Activated naive CD4-positive, alpha-beta T cell treated with anti-CD3 and anti-CD28 coated beads for 36 hours (primary cell): ENCODE results near the gene TXN. TPM values are rescaled to one million over a fixed set of nuclear protein-coding genes. Genes with fewer than 3 reads are reported as not detected.

ENCODE experiments used
- CTCF ChIA-PET: fragments of 350-600 bp; sonication (Branson Sonifier 250); formaldehyde crosslinking; loops from one replicate; lab custom pipeline; 2021; ENCODE audit warnings: antibody characterized with exemption; lab: Charles Lee
- DNase-seq: peaks from one replicate; pipeline ENCODE4 v3.0.0-alpha.2; 2020
- H3K27ac Mint-ChIP-seq: one replicate; pipeline ENCODE4 v1.8.0; 2021; ENCODE audit warnings: mild to moderate bottlenecking, mixed read lengths
- H3K27me3 Mint-ChIP-seq: one replicate; pipeline ENCODE4 v1.8.0; 2021; ENCODE audit warnings: low read depth, mixed read lengths
- H3K36me3 Mint-ChIP-seq: one replicate; pipeline ENCODE4 v1.8.0; 2021; ENCODE audit warnings: low read depth, mixed read lengths
- H3K4me1 Mint-ChIP-seq: one replicate; pipeline ENCODE4 v1.8.0; 2021; ENCODE audit warnings: low read depth, mixed read lengths
- H3K4me3 Mint-ChIP-seq: one replicate; pipeline ENCODE4 v1.8.0; 2021; ENCODE audit warnings: mild to moderate bottlenecking, moderate library complexity, mixed read lengths
- H3K9me3 Mint-ChIP-seq: one replicate; pipeline ENCODE4 v1.8.0; 2021; ENCODE audit warnings: mixed read lengths
- intact Hi-C: fragments of 100-400 bp; cut with micrococcal nuclease; formaldehyde crosslinking; loops from one replicate; pipeline ENCODE4 v1.15.1; 2023
- total RNA-seq, 2 experiments: library from RNA; stranded (reverse); gene quantifications; one replicate each; pipeline ENCODE4 v1.2.3, GENCODE V29; 2021

Gene TXN
- total RNA-seq, result 100 to 1,000 TPM; 460 to 475 TPM

DNA sequence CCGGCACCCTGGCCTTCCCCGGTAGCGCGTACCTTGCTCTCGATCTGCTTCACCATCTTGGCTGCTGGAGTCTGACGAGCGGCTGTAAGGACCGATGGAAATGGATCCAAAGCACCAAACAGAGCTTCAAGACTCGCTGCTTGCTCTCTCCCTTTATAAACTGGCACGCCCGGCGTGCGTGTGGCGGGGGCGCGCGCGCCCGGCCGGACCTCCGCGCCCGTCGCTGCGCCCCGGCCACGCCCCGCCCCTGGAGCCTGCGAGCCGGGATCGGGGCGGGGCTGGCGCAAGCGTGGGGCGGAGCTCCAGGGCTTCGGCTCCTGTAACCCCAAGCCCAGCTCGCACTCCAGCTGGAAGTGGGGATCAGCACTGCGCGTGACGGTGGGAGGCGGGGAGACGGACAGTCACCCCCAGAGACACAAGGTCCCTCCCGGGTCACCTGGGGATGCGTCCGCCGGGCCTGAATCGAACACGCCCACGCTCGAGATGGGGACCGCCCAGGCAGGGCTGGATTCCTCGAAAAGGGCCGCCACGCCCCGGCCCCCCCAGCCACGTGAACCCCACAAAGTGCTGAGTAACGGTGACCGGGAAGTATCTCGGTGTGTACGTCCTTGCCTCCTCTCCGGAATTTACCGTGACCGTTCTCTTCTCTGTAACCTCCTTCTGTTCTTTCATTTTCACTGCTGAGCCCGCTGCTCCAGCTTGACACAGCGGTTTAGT is at the start of gene TXN:
Gene TXN (minus strand): TSS at position 128 of the 717 bp plus-strand sequence. CDS start 72 bp downstream, at position 56.
- intact Hi-C loops, result loop anchor here (1.0 to 10.0 kb wide), 12 partner anchors 66 to 1658 kb away; partner anchors contain the start of genes CTNNAL1, DNAJC25 and ZNF483
- DNase-seq, result peak; percentile 94
- Mint-ChIP-seq H3K36me3 (peaks cover 29% of the 10 kb centered on the region), H3K9me3 (no peaks in the 10 kb centered on the region), H3K27me3 (no peaks in the 10 kb centered on the region), H3K27ac (peak within 1 kb of the TSS; percentile 96), H3K4me1 (peaks cover 56% of the 10 kb centered on the region), H3K4me3 (peak within 1 kb of the TSS; percentile 91)
- CTCF ChIA-PET, result interaction anchor here (0.8 to 1.0 kb wide), 2 partner anchors 39 to 73 kb away, joined by 3 read pairs; no protein-coding TSS in a partner anchor

DNA sequence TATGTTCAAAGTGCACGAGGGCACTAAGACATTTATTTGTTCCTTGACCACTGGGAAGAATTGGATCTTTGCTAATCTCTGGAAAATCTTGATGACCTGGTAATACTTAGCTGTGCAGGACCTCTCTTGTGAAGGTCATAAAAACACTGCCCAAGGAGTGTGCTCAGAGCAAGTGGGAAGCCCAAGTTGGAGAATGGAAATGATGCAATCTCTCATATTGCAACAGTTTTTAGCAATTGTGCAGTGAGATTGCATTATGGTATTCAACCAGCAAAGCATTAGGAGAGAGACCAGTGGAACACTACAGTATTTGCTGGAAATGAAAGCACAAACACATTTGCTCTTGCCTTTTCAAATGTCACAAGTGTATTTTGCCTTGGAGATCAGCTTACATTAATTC is 46.8 kb upstream of the TXN start:
- peaks cover 6% of the 10 kb centered on the region for H3K27me3 Mint-ChIP-seq
- H3K4me3 Mint-ChIP-seq, result no peak overlapping the region
- intact Hi-C loops, result no loop called here
- no peaks in the 10 kb centered on the region for H3K9me3 Mint-ChIP-seq
- H3K36me3 Mint-ChIP-seq, result no peaks in the 10 kb centered on the region
- no peak for DNase-seq
- H3K4me1 Mint-ChIP-seq, result no peaks in the 10 kb centered on the region
- CTCF ChIA-PET, result no interaction called here
- no peak overlapping the region for H3K27ac Mint-ChIP-seq

DNA sequence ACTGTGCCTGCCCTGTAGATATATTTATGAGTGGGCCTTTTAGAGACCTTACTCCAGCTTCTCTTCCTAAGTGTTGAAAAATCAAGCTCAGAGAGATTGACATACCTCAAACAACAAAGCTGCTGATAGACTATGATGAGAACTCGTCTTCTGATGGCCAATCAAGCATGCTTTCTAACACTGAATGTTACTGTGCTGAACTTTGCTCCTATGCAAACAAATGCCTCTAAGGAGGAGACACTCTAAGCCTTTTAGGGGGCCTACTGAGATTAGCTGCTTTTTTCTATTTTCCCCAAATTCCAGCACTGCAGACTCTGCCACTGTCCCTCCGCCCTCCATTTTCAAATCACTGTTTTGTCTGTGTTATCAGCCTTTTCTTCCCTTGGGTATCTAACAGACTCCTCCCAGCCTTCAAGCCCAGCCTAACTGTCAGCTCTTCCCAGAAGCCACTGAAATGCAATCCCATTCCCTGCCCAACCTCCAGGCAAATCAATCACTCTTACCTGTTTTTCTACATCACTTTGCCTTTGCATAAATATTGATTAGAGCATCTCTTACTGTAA is 41.8 kb upstream of the TXN start:
- no peak overlapping the region for H3K4me3 Mint-ChIP-seq
- no peaks in the 10 kb centered on the region for H3K9me3 Mint-ChIP-seq
- H3K4me1 Mint-ChIP-seq, result no peaks in the 10 kb centered on the region
- no peaks in the 10 kb centered on the region for H3K36me3 Mint-ChIP-seq
- intact Hi-C loops, result no loop called here
- peaks cover 6% of the 10 kb centered on the region for H3K27me3 Mint-ChIP-seq
- H3K27ac Mint-ChIP-seq, result no peak overlapping the region
- DNase-seq, result no peak
- CTCF ChIA-PET, result no interaction called here

DNA sequence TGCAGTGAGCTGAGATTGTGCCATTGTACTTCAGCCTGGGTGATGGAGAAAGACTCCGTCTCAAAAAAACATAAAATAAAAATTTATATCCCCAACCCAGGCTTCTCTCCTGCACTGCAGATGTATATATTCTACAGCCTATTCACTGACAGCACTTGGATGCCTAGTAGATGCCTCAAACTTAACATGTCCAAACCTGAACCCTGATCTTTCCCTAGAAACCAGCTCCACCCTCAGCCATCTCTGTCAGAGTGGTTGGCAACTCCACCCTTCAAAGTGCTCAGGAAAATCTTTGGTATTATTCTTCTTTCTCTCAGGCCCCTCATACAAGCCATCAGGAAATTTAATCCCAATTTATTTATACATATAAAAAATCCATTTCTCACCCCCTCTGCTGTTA is 36.9 kb upstream of the TXN start:
- Mint-ChIP-seq H3K9me3 (no peaks in the 10 kb centered on the region), H3K36me3 (no peaks in the 10 kb centered on the region), H3K4me3 (no peak overlapping the region), H3K27me3 (no peaks in the 10 kb centered on the region), H3K4me1 (no peaks in the 10 kb centered on the region), H3K27ac (no peak overlapping the region)
- intact Hi-C loops, result no loop called here
- no peak for DNase-seq
- CTCF ChIA-PET, result no interaction called here

DNA sequence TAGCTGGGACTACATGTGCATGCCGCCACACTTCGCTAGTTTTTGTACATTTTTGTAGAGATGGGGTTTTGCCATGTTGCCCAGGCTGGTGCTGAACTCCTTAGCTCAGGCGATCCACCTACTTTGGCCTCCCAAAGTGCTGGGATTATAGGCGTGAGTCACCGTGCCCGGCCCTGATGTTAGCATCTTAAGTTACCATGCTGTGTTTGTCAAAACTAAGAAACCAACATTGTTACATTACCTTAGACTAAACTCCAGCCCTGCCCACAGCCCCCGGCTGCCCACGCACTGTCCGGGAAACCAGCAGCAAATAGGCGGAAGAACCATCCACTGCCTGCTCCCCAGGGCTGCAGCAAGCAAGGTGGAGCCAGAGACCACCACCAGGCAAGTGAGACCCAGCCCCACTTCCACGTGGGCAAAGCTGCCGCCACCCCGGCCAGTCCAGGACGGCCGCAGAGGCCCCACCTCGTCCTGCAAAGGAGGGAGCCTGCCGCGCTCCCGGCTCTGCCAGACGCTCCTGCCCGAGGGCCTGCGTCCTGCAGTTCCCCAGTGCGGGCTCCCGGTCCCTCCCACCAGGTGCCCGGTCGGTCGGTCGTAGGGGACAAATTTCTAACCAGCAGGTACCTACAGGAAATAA is 35.7 kb upstream of the TXN start:
- no peak for DNase-seq
- CTCF ChIA-PET, result no interaction called here
- Mint-ChIP-seq H3K4me1 (no peaks in the 10 kb centered on the region), H3K4me3 (no peak overlapping the region), H3K27ac (no peak overlapping the region), H3K36me3 (no peaks in the 10 kb centered on the region), H3K27me3 (no peaks in the 10 kb centered on the region), H3K9me3 (no peaks in the 10 kb centered on the region)
- intact Hi-C loops, result no loop called here

DNA sequence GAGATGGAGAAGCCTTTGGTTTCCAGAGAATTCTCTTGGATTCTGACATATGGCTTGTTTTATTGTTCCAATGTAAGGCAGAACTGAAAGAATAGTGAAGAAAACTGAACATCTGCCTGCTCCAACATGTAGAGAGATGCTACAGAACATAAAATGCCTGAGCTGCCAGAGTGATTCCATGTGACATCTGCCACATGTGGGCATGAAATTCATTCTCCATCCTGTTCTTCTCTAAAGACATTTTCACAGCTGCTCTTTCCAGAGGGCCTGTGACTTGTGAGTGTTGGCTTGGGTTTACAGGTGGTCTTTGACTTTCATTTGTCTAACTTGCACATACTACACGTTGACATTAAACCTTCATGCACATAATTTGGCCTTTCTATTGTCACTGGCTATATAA is 33.7 kb upstream of the TXN start:
- Mint-ChIP-seq H3K36me3 (no peaks in the 10 kb centered on the region), H3K4me3 (no peak overlapping the region), H3K27ac (no peak overlapping the region), H3K27me3 (no peaks in the 10 kb centered on the region), H3K9me3 (no peaks in the 10 kb centered on the region), H3K4me1 (no peaks in the 10 kb centered on the region)
- intact Hi-C loops, result no loop called here
- DNase-seq, result no peak
- CTCF ChIA-PET, result no interaction called here

DNA sequence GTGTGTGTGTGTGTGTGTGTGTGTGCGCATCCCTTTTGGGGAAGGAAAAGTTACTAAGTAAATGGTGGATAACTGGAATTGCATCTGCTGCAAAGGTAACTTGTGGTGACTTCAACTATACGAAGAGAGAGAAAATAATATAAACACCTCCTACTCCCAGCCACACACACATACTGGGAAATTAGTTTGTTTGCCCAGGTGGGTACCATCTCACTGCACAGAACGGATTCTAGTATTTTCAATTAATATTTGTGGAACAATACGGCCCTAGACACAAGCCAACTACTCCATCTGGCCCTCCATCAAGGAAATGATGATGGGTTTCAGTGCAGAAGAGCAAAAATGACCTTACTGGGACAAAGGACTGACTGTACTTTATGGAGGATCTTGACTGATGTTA is 32.2 kb upstream of the TXN start:
- H3K27ac Mint-ChIP-seq, result no peak overlapping the region
- peaks cover 2% of the 10 kb centered on the region for H3K27me3 Mint-ChIP-seq
- intact Hi-C loops, result no loop called here
- DNase-seq, result no peak
- H3K36me3 Mint-ChIP-seq, result no peaks in the 10 kb centered on the region
- H3K9me3 Mint-ChIP-seq, result peaks cover 2% of the 10 kb centered on the region
- no peak overlapping the region for H3K4me3 Mint-ChIP-seq
- CTCF ChIA-PET, result no interaction called here
- H3K4me1 Mint-ChIP-seq, result no peaks in the 10 kb centered on the region

DNA sequence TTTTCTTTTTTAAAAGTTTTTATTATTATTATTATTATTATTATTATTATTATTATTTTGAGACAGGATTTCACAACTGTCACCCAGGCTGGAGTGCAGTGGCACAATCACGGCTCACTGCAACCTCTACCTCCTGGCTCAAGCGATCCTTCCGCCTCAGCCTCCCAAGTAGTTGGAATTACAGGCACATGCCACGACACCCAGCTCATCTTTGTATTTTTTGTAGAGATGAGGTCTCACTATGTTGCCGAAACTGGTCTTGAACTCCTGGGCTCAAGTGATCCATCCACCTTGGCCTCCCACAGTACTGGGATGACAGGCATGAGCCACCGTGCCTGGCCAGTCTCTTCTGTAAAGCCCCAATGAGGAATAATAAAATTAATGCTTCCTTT is 31.0 kb upstream of the TXN start:
- Mint-ChIP-seq H3K27me3 (peaks cover 2% of the 10 kb centered on the region), H3K36me3 (no peaks in the 10 kb centered on the region), H3K4me1 (no peaks in the 10 kb centered on the region), H3K9me3 (peaks cover 2% of the 10 kb centered on the region), H3K4me3 (no peak overlapping the region), H3K27ac (no peak overlapping the region)
- no peak for DNase-seq
- intact Hi-C loops, result no loop called here
- CTCF ChIA-PET, result no interaction called here

DNA sequence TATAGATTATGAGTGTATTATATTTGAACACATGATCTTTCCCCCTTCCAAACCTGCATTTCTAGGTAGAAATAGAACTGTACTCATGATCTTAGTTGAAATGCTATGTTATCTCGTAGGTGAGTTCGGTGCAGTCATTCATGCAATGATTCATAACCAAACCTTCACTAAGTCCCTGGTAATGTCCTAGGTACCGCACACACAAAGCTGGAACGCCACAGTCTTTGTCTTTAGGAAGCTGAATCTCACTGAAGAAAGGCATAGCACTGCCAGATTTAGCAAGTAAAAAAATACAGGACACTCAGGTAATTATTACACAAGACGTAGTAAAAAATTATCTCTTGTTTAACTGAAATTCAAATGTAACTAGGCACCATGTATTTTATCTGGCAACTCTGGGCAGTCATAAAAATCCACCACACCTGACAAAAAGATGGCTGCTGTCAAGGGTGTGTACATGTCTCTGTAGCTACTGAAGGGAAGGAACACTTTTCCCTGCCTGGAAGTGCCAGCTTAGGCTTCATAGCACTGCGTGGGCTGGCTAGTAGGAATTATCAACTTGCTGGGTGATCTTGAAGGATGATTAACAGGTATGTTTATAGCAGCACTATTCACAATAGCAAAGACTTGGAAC is 28.0 kb upstream of the TXN start:
- H3K4me3 Mint-ChIP-seq, result no peak overlapping the region
- no peak for DNase-seq
- intact Hi-C loops, result no loop called here
- H3K9me3 Mint-ChIP-seq, result peaks cover 2% of the 10 kb centered on the region
- CTCF ChIA-PET, result no interaction called here
- no peak overlapping the region for H3K27ac Mint-ChIP-seq
- H3K27me3 Mint-ChIP-seq, result peaks cover 2% of the 10 kb centered on the region
- no peaks in the 10 kb centered on the region for H3K36me3 Mint-ChIP-seq
- H3K4me1 Mint-ChIP-seq, result no peaks in the 10 kb centered on the region

DNA sequence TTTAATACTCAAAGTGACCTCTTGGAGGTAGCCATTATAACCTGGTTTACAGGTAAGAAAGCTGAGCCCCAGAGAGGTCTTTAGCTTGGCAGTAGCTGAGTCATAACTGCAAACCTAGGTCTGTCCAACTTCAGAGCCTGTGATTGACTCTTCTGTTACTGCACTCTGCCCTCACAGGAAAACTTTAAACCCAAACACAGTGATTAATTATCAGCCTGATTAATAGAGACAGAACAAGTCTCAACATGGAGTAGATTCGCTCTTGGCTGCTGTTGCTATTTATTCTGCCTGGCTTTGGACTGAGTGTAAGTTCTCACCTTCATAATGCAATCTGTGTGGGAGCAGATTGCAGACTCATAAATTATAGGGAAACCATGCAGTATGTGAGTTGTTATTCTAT is 27.4 kb upstream of the TXN start:
- no peak overlapping the region for H3K27ac Mint-ChIP-seq
- CTCF ChIA-PET, result no interaction called here
- H3K4me1 Mint-ChIP-seq, result peaks cover under 1% of the 10 kb centered on the region
- H3K4me3 Mint-ChIP-seq, result no peak overlapping the region
- H3K9me3 Mint-ChIP-seq, result peaks cover 2% of the 10 kb centered on the region
- peaks cover 5% of the 10 kb centered on the region for H3K27me3 Mint-ChIP-seq
- H3K36me3 Mint-ChIP-seq, result no peaks in the 10 kb centered on the region
- no peak for DNase-seq
- intact Hi-C loops, result no loop called here

DNA sequence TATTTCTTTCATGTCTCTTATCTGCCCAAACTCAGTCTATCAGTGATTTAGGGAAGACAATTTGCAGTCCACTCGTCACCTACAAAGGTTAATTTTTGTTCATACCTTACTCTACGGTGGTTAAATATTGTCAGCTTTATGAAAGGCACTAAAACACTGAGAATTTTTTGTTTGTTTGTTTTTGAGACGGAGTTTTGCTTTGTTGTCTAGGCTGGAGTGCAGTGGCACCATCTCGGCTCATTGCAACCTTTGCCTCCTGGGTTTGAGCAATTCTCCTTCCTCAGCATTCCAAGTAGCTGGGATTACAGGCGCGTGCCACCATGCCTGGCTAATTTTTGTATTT is 26.4 kb upstream of the TXN start:
- CTCF ChIA-PET, result no interaction called here
- peaks cover 2% of the 10 kb centered on the region for H3K9me3 Mint-ChIP-seq
- peaks cover 5% of the 10 kb centered on the region for H3K4me1 Mint-ChIP-seq
- no peak overlapping the region for H3K4me3 Mint-ChIP-seq
- no peak for DNase-seq
- H3K27ac Mint-ChIP-seq, result no peak overlapping the region
- H3K36me3 Mint-ChIP-seq, result no peaks in the 10 kb centered on the region
- intact Hi-C loops, result no loop called here
- peaks cover 5% of the 10 kb centered on the region for H3K27me3 Mint-ChIP-seq

DNA sequence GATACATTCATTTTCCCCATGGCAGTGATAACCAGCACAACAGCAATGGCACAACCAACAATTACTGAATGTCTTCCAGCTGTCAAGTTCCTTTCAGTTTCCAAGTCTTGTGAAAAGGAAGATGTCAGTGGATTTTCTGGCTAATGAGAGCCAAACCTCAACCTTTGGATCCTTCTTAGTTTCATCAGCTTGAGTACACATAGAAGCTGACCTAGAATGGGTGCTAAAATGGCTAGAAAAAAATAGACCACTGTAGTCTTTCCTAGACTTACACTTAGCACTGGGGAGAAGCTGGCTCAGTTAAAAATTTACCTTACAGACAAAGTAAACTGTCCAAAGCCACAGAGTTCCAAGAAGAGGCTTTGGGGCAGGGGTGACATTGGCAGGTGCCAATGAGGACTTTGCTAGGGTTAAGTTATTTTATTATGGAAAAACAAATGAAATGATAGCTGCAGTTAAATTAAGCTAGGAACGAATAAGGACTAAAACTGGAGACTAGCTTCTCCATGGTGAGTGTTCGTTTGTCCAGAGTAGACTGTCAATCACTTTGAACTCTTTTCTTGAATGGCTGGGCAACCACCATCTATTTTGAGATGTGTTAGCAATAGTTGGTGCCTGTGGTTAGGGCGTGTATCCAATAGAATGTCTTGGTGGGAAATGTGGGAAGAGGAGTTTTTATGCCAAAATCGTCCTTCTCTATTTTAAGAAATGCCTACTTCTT is 25.9 kb upstream of the TXN start:
- Mint-ChIP-seq H3K27ac (no peak overlapping the region), H3K27me3 (peaks cover 5% of the 10 kb centered on the region), H3K4me3 (no peak overlapping the region), H3K36me3 (no peaks in the 10 kb centered on the region), H3K4me1 (peaks cover 5% of the 10 kb centered on the region), H3K9me3 (peaks cover 2% of the 10 kb centered on the region)
- no peak for DNase-seq
- intact Hi-C loops, result no loop called here
- CTCF ChIA-PET, result no interaction called here
